SK-N-SH (cell line): ENCODE measurements around the gene CTSZ.
A peak's percentile ranks its signal among the peaks of the same experiment; 100 is the strongest.

Experiments used
- CHD2 ChIP-seq: fragments of 150-350 bp; IDR thresholded peaks from 2 replicates; pipeline ENCODE4 v1.6.1; 2018; ENCODE audit warnings: low read length; ENCODE audit not compliant: partially characterized antibody
- EP300 ChIP-seq, 2 experiments: IDR thresholded peaks; 2 replicates each; pipeline versions ENCODE4 v1.4.0 to v1.6.1; 2012; ENCODE audit warnings: borderline replicate concordance in 1 of 2, low read depth in 1 of 2, low read length in 1 of 2
- EZH2phosphoT487 ChIP-seq: fragments of 200-600 bp; sonication (generic); IDR thresholded peaks from 2 replicates; pipeline ENCODE4 v1.6.1; 2017; ENCODE audit warnings: low read depth, mixed run types, mild to moderate bottlenecking, antibody characterized with exemption, moderate library complexity, borderline replicate concordance
- FOXM1 ChIP-seq: IDR thresholded peaks from 2 replicates; pipeline ENCODE4 v1.4.0; 2012; ENCODE audit warnings: low read depth, mild to moderate bottlenecking
- GABPA ChIP-seq: IDR thresholded peaks from 2 replicates; pipeline ENCODE4 v1.4.0; 2012; ENCODE audit warnings: low read depth, mild to moderate bottlenecking
- POLR2AphosphoS5 ChIP-seq: IDR thresholded peaks from 2 replicates; pipeline ENCODE4 v1.6.1; 2012; ENCODE audit warnings: low read depth, low read length
- RAD21 ChIP-seq: IDR thresholded peaks from 2 replicates; pipeline ENCODE4 v1.6.1; 2012; ENCODE audit warnings: mild to moderate bottlenecking, low read length
- RFX5 ChIP-seq: IDR thresholded peaks from 2 replicates; pipeline ENCODE4 v1.6.1; 2012; ENCODE audit warnings: mild to moderate bottlenecking, improper control_type of control experiment, low read length
- SIN3A ChIP-seq: IDR thresholded peaks from 2 replicates; pipeline ENCODE4 v1.6.1; 2012; ENCODE audit warnings: low read depth, mild to moderate bottlenecking, low read length, moderate library complexity, borderline replicate concordance
- YY1 ChIP-seq: IDR thresholded peaks from 2 replicates; pipeline ENCODE4 v1.4.0; 2012; ENCODE audit warnings: low read depth, mild to moderate bottlenecking
- TF ChIP-seq, protein P1 (sequence below): fragments of 200-600 bp; sonication (generic); IDR thresholded peaks from 2 replicates; pipeline ENCODE4 v1.6.1; 2017; ENCODE audit warnings: antibody characterized with exemption, mild to moderate bottlenecking, moderate library complexity
- TF ChIP-seq, protein P2 (sequence below): fragments of 150-350 bp; IDR thresholded peaks from 2 replicates; pipeline ENCODE4 v1.6.1; 2016; ENCODE audit warnings: mild to moderate bottlenecking, low read depth, low read length
- TF ChIP-seq, protein P3 (sequence below): IDR thresholded peaks from 2 replicates; pipeline ENCODE4 v1.4.0; 2012; ENCODE audit warnings: low read depth, borderline replicate concordance

DNA sequence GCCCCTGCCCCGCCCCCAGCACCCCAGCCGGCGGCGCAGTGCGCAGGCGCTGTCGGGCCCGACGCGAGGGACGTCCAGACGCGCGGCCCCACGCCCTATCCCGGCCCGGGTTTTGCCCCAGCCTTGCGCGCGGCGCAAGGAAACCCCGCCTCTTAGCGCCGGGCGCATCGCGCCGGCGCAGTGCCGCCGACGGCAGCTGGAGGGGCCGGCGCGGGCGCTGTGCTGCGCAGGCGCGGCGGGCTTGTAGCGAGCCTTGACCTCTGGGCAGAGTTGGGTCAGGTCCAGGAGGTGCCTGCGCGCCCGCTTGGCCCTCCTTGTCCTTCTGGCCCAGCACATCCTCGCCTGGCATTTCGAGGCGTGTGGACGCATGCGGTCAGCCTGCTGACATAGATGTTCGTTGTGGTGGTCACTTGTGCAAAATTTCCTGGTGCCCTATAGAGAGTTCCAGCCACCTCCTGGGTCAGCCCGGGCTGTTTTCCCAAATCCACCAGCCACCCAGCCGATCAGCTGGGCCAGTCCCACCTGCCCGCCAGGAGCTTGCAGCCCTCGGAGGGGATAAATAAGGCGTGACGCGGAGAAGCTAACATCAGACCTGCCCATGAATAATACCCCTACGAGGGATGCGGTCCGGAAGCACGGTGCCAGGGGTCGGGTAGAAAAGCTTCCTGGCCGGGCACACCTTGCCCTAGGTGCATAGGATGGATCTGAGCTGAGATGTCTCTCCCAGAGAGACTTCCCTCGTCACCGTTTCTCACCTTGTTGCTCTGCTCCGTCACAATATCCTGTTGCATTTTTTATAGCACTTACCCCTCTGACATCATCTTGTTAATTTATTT lies 36.0 kb upstream of the CTSZ start:
- TF ChIP-seq FOXM1 (no peak), POLR2AphosphoS5 (peak; percentile 40; the same call in 1 of the 2 replicates), SIN3A (no peak), EP300 (IDR thresholded peaks at IDR 0.05; ENCODE audit: borderline replicate concordance in 1 of 2, low read depth in 1 of 2, low read length in 1 of 2) (no peak), GABPA (no peak), YY1 (no peak), RAD21 (no peak), EZH2phosphoT487 (no peak), RFX5 (no peak), CHD2 (peak; percentile 32)
- TF ChIP-seq, protein P1, sequence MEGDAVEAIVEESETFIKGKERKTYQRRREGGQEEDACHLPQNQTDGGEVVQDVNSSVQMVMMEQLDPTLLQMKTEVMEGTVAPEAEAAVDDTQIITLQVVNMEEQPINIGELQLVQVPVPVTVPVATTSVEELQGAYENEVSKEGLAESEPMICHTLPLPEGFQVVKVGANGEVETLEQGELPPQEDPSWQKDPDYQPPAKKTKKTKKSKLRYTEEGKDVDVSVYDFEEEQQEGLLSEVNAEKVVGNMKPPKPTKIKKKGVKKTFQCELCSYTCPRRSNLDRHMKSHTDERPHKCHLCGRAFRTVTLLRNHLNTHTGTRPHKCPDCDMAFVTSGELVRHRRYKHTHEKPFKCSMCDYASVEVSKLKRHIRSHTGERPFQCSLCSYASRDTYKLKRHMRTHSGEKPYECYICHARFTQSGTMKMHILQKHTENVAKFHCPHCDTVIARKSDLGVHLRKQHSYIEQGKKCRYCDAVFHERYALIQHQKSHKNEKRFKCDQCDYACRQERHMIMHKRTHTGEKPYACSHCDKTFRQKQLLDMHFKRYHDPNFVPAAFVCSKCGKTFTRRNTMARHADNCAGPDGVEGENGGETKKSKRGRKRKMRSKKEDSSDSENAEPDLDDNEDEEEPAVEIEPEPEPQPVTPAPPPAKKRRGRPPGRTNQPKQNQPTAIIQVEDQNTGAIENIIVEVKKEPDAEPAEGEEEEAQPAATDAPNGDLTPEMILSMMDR = no peak
- TF ChIP-seq, protein P2, sequence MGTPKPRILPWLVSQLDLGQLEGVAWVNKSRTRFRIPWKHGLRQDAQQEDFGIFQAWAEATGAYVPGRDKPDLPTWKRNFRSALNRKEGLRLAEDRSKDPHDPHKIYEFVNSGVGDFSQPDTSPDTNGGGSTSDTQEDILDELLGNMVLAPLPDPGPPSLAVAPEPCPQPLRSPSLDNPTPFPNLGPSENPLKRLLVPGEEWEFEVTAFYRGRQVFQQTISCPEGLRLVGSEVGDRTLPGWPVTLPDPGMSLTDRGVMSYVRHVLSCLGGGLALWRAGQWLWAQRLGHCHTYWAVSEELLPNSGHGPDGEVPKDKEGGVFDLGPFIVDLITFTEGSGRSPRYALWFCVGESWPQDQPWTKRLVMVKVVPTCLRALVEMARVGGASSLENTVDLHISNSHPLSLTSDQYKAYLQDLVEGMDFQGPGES = no peak
- TF ChIP-seq, protein P3, sequence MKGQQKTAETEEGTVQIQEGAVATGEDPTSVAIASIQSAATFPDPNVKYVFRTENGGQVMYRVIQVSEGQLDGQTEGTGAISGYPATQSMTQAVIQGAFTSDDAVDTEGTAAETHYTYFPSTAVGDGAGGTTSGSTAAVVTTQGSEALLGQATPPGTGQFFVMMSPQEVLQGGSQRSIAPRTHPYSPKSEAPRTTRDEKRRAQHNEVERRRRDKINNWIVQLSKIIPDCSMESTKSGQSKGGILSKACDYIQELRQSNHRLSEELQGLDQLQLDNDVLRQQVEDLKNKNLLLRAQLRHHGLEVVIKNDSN = no peak
